SK-N-MC (cell line): ENCODE results near the gene GAS6.

Experiments
- EZH2 ChIP-seq: fragments of 200-600 bp; sonication (generic); IDR thresholded peaks from one replicate; pipeline ENCODE4 v1.6.1; 2017; ENCODE audit warnings: antibody characterized with exemption
- FOXP2 ChIP-seq: optimal IDR thresholded peaks from 2 replicates; pipeline ENCODE3; 2011; ENCODE audit warnings: mild to moderate bottlenecking, moderate library complexity; ENCODE audit not compliant: insufficient read depth; ENCODE audit errors: extremely low read length, control extremely low read depth

- TF ChIP-seq FOXP2, result no peak
- no peak for TF ChIP-seq EZH2
Measured at GRCh38 chr13:113834496-113835200, 29.2 kb downstream of the GAS6 start.
